H1 (cell line): Measurements from ENCODE around the gene AP3D1. TPM values are rescaled to one million over a fixed set of nuclear protein-coding genes. Genes with fewer than 3 reads are reported as not detected.

Experiments
- CTCF ChIA-PET: fragments of 300-600 bp; sonication (Branson Sonifier 250); formaldehyde crosslinking; loops from one replicate; lab custom pipeline; 2021; ENCODE audit not compliant: partially characterized antibody; lab: Charles Lee
- POLR2A ChIA-PET: fragments of 300-600 bp; sonication (Branson Sonifier 250); formaldehyde crosslinking; loops from one replicate; lab custom pipeline; 2021; ENCODE audit warnings: inconsistent platforms; ENCODE audit not compliant: partially characterized antibody; lab: Charles Lee
- DNase-seq, 2 experiments: peaks; one replicate each; pipeline versions ENCODE4 v3.0.0 to v3.0.0-alpha.2; 2010 to 2022; ENCODE audit warnings: low spot score in 2 of 2, low read depth in 1 of 2, mixed read lengths in 1 of 2
- FAIRE-seq: peaks from 2 replicates; lab custom pipeline; 2011; peaks lifted over from hg19 to GRCh38; lab: Jason Lieb, UNC
- H2AFZ ChIP-seq: 2 replicates; pipeline ENCODE4 v1.8.1; 2012; ENCODE audit warnings: low read length, inconsistent platforms
- H2AK5ac ChIP-seq: 2 replicates; pipeline ENCODE4 v1.6.1; 2013; ENCODE audit warnings: low read depth, low read length
- H2BK120ac ChIP-seq: replicated peaks from 2 replicates; pipeline ENCODE3; 2013; ENCODE audit warnings: low read depth, low read length, inconsistent platforms
- H2BK12ac ChIP-seq: 2 replicates; pipeline ENCODE4 v1.6.1; 2013; ENCODE audit warnings: low read depth, low read length
- H2BK15ac ChIP-seq: 2 replicates; pipeline ENCODE4 v1.6.1; 2013; ENCODE audit warnings: low read length
- H2BK20ac ChIP-seq: 2 replicates; pipeline ENCODE4 v1.6.1; 2013; ENCODE audit warnings: low read length
- H2BK5ac ChIP-seq: 2 replicates; pipeline ENCODE4 v1.6.1; 2013; ENCODE audit warnings: low read depth, low read length
- H3K14ac ChIP-seq: 2 replicates; pipeline ENCODE4 v1.6.1; 2013; ENCODE audit warnings: inconsistent platforms; ENCODE audit not compliant: insufficient read length
- H3K18ac ChIP-seq: 2 replicates; pipeline ENCODE4 v1.6.1; 2013; ENCODE audit warnings: low read length; ENCODE audit errors: extremely low read depth
- H3K23ac ChIP-seq: 2 replicates; pipeline ENCODE4 v1.6.1; 2013; ENCODE audit warnings: inconsistent platforms; ENCODE audit not compliant: insufficient read length
- H3K23me2 ChIP-seq: 2 replicates; pipeline ENCODE4 v1.6.1; 2013; ENCODE audit warnings: low read depth, low read length
- H3K27ac ChIP-seq: 2 replicates; pipeline ENCODE4 v1.6.1; 2011; ENCODE audit warnings: low read depth, low read length, inconsistent platforms
- H3K27me3 ChIP-seq, 4 experiments: replicated peaks in 1 of 4; 1 replicate in 1 of 4; 2 replicates in 3 of 4; pipeline versions ENCODE4 v1.6.1 to v1.8.1; 2011 to 2013; ENCODE audit warnings: low read length in 3 of 4, mild to moderate bottlenecking in 3 of 4, inconsistent platforms in 2 of 4, mixed read lengths in 2 of 4, moderate library complexity in 1 of 4; ENCODE audit not compliant: control insufficient read depth in 3 of 4, insufficient read depth in 3 of 4; ENCODE audit errors: extremely low read depth in 1 of 4
- H3K36me3 ChIP-seq, 4 experiments: 2 replicates each; pipeline versions ENCODE4 v1.6.1 to v1.8.1; 2011 to 2013; ENCODE audit warnings: mild to moderate bottlenecking in 4 of 4, low read length in 3 of 4, moderate library complexity in 2 of 4, control low read depth in 1 of 4, inconsistent platforms in 1 of 4; ENCODE audit not compliant: insufficient read depth in 4 of 4, control insufficient read depth in 2 of 4
- H3K4ac ChIP-seq: replicated peaks from 2 replicates; pipeline ENCODE3; 2013; ENCODE audit warnings: low read length, low read depth, mixed read lengths, inconsistent platforms; ENCODE audit not compliant: insufficient read length
- H3K4me1 ChIP-seq, 4 experiments: replicated peaks in 1 of 4; 1 replicate in 1 of 4; 2 replicates in 3 of 4; pipeline versions ENCODE4 v1.6.1 to v1.8.1; 2011 to 2013; ENCODE audit warnings: low read length in 3 of 4, inconsistent platforms in 2 of 4, mixed read lengths in 1 of 4; ENCODE audit not compliant: insufficient read depth in 4 of 4, control insufficient read depth in 3 of 4
- H3K4me2 ChIP-seq, 2 experiments: 2 replicates each; pipeline versions ENCODE4 v1.6.1 to v1.8.1; 2011 to 2013; ENCODE audit warnings: low read depth in 2 of 2, low read length in 2 of 2, control low read depth in 1 of 2, inconsistent platforms in 1 of 2, mild to moderate bottlenecking in 1 of 2; ENCODE audit not compliant: insufficient read depth in 1 of 2
- H3K4me3 ChIP-seq, 4 experiments: fragments of 200-600, 300-600 bp in 1 of 4; sonication (generic), shearing (Covaris generic), sonication (Bioruptor Twin) in 1 of 4; 2 replicates each; pipeline versions ENCODE4 v1.5.1 to v1.8.1; 2011 to 2016; ENCODE audit warnings: low read length in 4 of 4, low read depth in 3 of 4, control low read depth in 2 of 4, inconsistent platforms in 2 of 4, mild to moderate bottlenecking in 2 of 4, mixed read lengths in 1 of 4, moderate library complexity in 1 of 4; ENCODE audit not compliant: insufficient read depth in 2 of 4; ENCODE audit errors: extremely low read depth in 1 of 4
- H3K56ac ChIP-seq: replicated peaks from 2 replicates; pipeline ENCODE3; 2013; ENCODE audit warnings: low read depth, mild to moderate bottlenecking, mixed read lengths, low read length, inconsistent platforms; ENCODE audit not compliant: insufficient read length
- H3K79me1 ChIP-seq: 2 replicates; pipeline ENCODE4 v1.6.1; 2013; ENCODE audit warnings: low read depth, low read length, control low read depth
- H3K79me2 ChIP-seq, 2 experiments: 2 replicates each; pipeline versions ENCODE4 v1.6.1 to v1.8.1; 2012 to 2013; ENCODE audit warnings: low read length in 2 of 2, mild to moderate bottlenecking in 2 of 2, inconsistent platforms in 1 of 2; ENCODE audit not compliant: insufficient read depth in 2 of 2, control insufficient read depth in 1 of 2
- H3K9ac ChIP-seq, 4 experiments: replicated peaks in 1 of 4; 1 replicate in 1 of 4; 2 replicates in 3 of 4; pipeline versions ENCODE4 v1.6.1 to v1.8.1; 2011 to 2013; ENCODE audit warnings: low read depth in 3 of 4, low read length in 3 of 4, control low read depth in 2 of 4, mild to moderate bottlenecking in 2 of 4, moderate library complexity in 2 of 4, inconsistent platforms in 1 of 4; ENCODE audit errors: extremely low read depth in 1 of 4
- H3K9me3 ChIP-seq, 2 experiments: 2 replicates each; pipeline versions ENCODE4 v1.6.1 to v1.8.1; 2012 to 2013; ENCODE audit warnings: mild to moderate bottlenecking in 2 of 2, moderate library complexity in 2 of 2, control low read depth in 1 of 2, inconsistent platforms in 1 of 2, low read depth in 1 of 2, low read length in 1 of 2, mixed read lengths in 1 of 2; ENCODE audit not compliant: insufficient read depth in 2 of 2
- H4K20me1 ChIP-seq, 2 experiments: replicated peaks in 1 of 2; 2 replicates each; pipeline versions ENCODE3 to v1.8.1; 2011 to 2013; ENCODE audit warnings: inconsistent platforms in 2 of 2, low read length in 2 of 2, mild to moderate bottlenecking in 1 of 2; ENCODE audit not compliant: insufficient read depth in 2 of 2, control insufficient read depth in 1 of 2
- H4K5ac ChIP-seq: 2 replicates; pipeline ENCODE4 v1.6.1; 2013; ENCODE audit warnings: low read length, low read depth, mixed read lengths, inconsistent platforms; ENCODE audit not compliant: insufficient read length
- H4K8ac ChIP-seq: 2 replicates; pipeline ENCODE4 v1.8.0; 2013; ENCODE audit warnings: mild to moderate bottlenecking, moderate library complexity, low read length, inconsistent platforms; ENCODE audit not compliant: insufficient read depth; ENCODE audit errors: extremely low read depth
- H4K91ac ChIP-seq: replicated peaks from 2 replicates; pipeline ENCODE3; 2013; ENCODE audit warnings: low read length, mixed read lengths, inconsistent platforms; ENCODE audit not compliant: insufficient read length
- RAD21 ChIP-seq, 2 experiments: IDR thresholded peaks in 1 of 2; conservative IDR thresholded peaks in 1 of 2; 2 replicates each; pipeline ENCODE4 v1.6.1; 2011; ENCODE audit warnings: low read depth in 2 of 2, low read length in 2 of 2, improper control_type of control experiment in 1 of 2, inconsistent platforms in 1 of 2, mild to moderate bottlenecking in 1 of 2, moderate library complexity in 1 of 2
- SP1 ChIP-seq: IDR thresholded peaks from 2 replicates; pipeline ENCODE4 v1.6.1; 2011; ENCODE audit warnings: low read depth, low read length
- WGBS, 2 experiments: shearing (Covaris generic) in 1 of 2; methylation state at CpG; one replicate each; pipeline versions ENCODE4 v1.1.6 to v1.1.7; 2013 to 2015; ENCODE audit warnings: low lambda C conversion rate in 2 of 2, mixed read lengths in 2 of 2, inconsistent platforms in 1 of 2, low coverage in 1 of 2, missing lambda C conversion rate in 1 of 2; ENCODE audit not compliant: insufficient replicate concordance in 2 of 2, insufficient coverage in 1 of 2, insufficient read length in 1 of 2; ENCODE audit errors: extremely low coverage in 1 of 2, missing lambda C conversion rate in 1 of 2; 5-methylcytosine and 5-hydroxymethylcytosine counted together
- polyA plus RNA-seq, 7 experiments: library from polyadenylated mRNA; depleted of rRNA in 3 of 7; stranded (reverse) in 5 of 7; unstranded in 2 of 7; fragments of >200 nt in 5 of 7; fragments of 200-250 nt in 2 of 7; gene quantifications; 1 replicate in 5 of 7; 2 replicates in 1 of 7; 4 replicates in 1 of 7; pipeline versions ENCODE4 v1.2.1 to v1.2.3, GENCODE V29; 2011 to 2013; ENCODE audit warnings: missing spikeins in 2 of 7, mixed read lengths in 2 of 7
- total RNA-seq: library from RNA; stranded (reverse); fragmentation: NEBNext Ultra II Directional; extraction: Animal tissue kit (Norgen Biotek cat#: 25700); gene quantifications from 2 replicates; pipeline ENCODE4 v1.2.1, GENCODE V29; 2021
- TF ChIP-seq, protein P1 (sequence below): IDR thresholded peaks from 2 replicates; pipeline ENCODE4 v1.6.1; 2012; ENCODE audit warnings: inconsistent platforms

The AP3D1 gene
- total and polyA plus RNA-seq, 2 of the 8 experiments (the other 6 are each of a cell fraction or from before 2014, with no cell fraction given), result 161 to 174 TPM

GRCh38 chr19:2056837-2057192 lies 94.6 kb downstream of the AP3D1 start:
- H4K91ac ChIP-seq, result peak overlapping the region; percentile 92
- peaks cover 4% of the 10 kb centered on the region; the same call in 1 of the 2 replicates for H3K23me2 ChIP-seq
- 89% methylated on average over 3 of the region's 5 CpGs; no CpG with 5 or more reads in 1 of the 2 experiments for WGBS, 2 experiments
- no peak overlapping the region for H2AFZ ChIP-seq
- no peak overlapping the region for H2BK120ac ChIP-seq
- 0 out of 2 replicates have a peak overlapping the region, but pooled peaks have one; percentile 95 for H2BK15ac ChIP-seq
- H3K36me3 ChIP-seq, result no peaks in the 10 kb centered on the region
- peak in 1 of 2 experiments; percentile 44 for DNase-seq
- no peak overlapping the region for H2AK5ac ChIP-seq
- no peaks in the 10 kb centered on the region for H4K20me1 ChIP-seq
- no peak overlapping the region for H3K23ac ChIP-seq
- FAIRE-seq, result no peak
- H3K9ac ChIP-seq, result no peak overlapping the region
- H3K79me2 ChIP-seq, result no peaks in the 10 kb centered on the region
- H4K8ac ChIP-seq, result no peak overlapping the region
- H3K14ac ChIP-seq, result no peak overlapping the region
- H2BK5ac ChIP-seq, result no peak overlapping the region; the same call in 1 of the 2 replicates
- TF ChIP-seq, protein P1, sequence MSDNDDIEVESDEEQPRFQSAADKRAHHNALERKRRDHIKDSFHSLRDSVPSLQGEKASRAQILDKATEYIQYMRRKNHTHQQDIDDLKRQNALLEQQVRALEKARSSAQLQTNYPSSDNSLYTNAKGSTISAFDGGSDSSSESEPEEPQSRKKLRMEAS, result no peak
- no peak for TF ChIP-seq SP1
- no peak for TF ChIP-seq RAD21 (IDR thresholded peaks at IDR 0.05 in 1 of 2, conservative IDR thresholded peaks at IDR 0.05 in 1 of 2; ENCODE audit: low read depth in 2 of 2, low read length in 2 of 2)
- TF ChIP-seq, all 59 proteins: peak for 0
- ChIA-PET POLR2A (interaction anchor here (0.8 to 22.2 kb wide), 3 partner anchors 10 to 151 kb away, joined by 5 to 524 read pairs (median 7); no protein-coding TSS in a partner anchor), CTCF (interaction anchor here (0.6 to 3.2 kb wide), 3 partner anchors 12 to 166 kb away, joined by 3 to 16 read pairs (median 5); no protein-coding TSS in a partner anchor)
- H3K27me3 ChIP-seq, result no peaks in the 10 kb centered on the region
- no peak overlapping the region for H3K18ac ChIP-seq
- no peak overlapping the region for H3K4me3 ChIP-seq
- no peaks in the 10 kb centered on the region for H3K79me1 ChIP-seq
- no peak overlapping the region for H3K56ac ChIP-seq
- H2BK12ac ChIP-seq, result peak overlapping the region; percentile 84; the same call in 1 of the 2 replicates
- peak overlapping the region; percentile 16 for H4K5ac ChIP-seq
- no peak overlapping the region for H3K4me2 ChIP-seq
- no peak overlapping the region for H3K27ac ChIP-seq
- peak overlapping the region; percentile 75 for H3K4ac ChIP-seq
- H2BK20ac ChIP-seq, result no peak overlapping the region
- H3K4me1 ChIP-seq, result peaks cover 4 to 25% (median 19%) of the 10 kb centered on the region in 4 experiments
- no peaks in the 10 kb centered on the region for H3K9me3 ChIP-seq
